HFFc6 (cell line): ENCODE data around the gene ACTN4. TPM values are rescaled to one million over a fixed set of nuclear protein-coding genes. Genes with fewer than 3 reads are reported as not detected.

Experiments
- DNase-seq: peaks from one replicate; pipeline ENCODE4 v3.0.0-alpha.2; 2018
- H3K27ac Mint-ChIP-seq: 2 replicates; pipeline ENCODE4 v1.8.0; 2020; ENCODE audit warnings: mild to moderate bottlenecking, mixed read lengths
- H3K27me3 Mint-ChIP-seq: 2 replicates; pipeline ENCODE4 v1.8.0; 2021; ENCODE audit warnings: mild to moderate bottlenecking, moderate library complexity, mixed read lengths; ENCODE audit not compliant: insufficient read depth
- H3K36me3 Mint-ChIP-seq: 2 replicates; pipeline ENCODE4 v1.8.0; 2021; ENCODE audit warnings: low read depth, mixed read lengths
- H3K4me1 Mint-ChIP-seq: 2 replicates; pipeline ENCODE4 v1.8.0; 2020; ENCODE audit warnings: low read depth, mixed read lengths
- H3K4me3 Mint-ChIP-seq: 2 replicates; pipeline ENCODE4 v1.8.0; 2020; ENCODE audit warnings: mild to moderate bottlenecking, moderate library complexity, mixed read lengths
- H3K9me3 Mint-ChIP-seq: 2 replicates; pipeline ENCODE4 v1.8.0; 2020; ENCODE audit warnings: mild to moderate bottlenecking, mixed read lengths
- total RNA-seq, 6 experiments: library from RNA; stranded (reverse); fragmentation: NEBNext Ultra II Directional; extraction: Animal tissue kit (Norgen Biotek cat#: 25700); gene quantifications; 2 replicates in 1 of 6; 3 replicates in 5 of 6; pipeline ENCODE4 v1.2.3, GENCODE V29; 2021
- TF ChIP-seq, protein P1 (sequence below): fragments of 200-600 bp; sonication (generic); IDR thresholded peaks from 2 replicates; pipeline ENCODE4 v1.5.0; 2021; ENCODE audit warnings: antibody characterized with exemption, mild to moderate bottlenecking

Gene ACTN4
- total RNA-seq, 6 experiments from 2014 or later: 972 to 1,299 (median 1,250) TPM

DNA sequence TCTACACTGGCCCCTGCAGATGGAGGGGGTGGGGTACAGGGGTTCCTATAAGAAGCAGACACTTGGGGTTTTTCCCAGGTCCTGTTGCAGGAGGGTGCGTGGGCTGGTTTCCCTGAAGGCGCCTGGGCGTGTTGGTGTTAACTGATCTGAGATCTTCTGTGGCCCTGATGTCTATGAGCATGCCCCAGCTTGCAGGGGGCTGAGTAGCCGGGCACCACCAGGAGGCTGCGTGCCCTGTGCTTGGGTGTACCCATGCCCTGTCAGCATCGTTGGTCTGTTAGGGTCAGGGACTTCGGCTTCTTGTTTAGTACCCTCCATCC is 51.5 kb downstream of the ACTN4 start:
- Mint-ChIP-seq H3K27me3 (peaks cover 36% of the 10 kb centered on the region), H3K4me3 (no peak overlapping the region), H3K4me1 (peaks cover 35% of the 10 kb centered on the region), H3K36me3 (peaks cover 58% of the 10 kb centered on the region), H3K9me3 (no peaks in the 10 kb centered on the region; the same call in 1 of the 2 replicates), H3K27ac (peak overlapping the region; percentile 67; the same call in 1 of the 2 replicates)
- TF ChIP-seq, protein P1, sequence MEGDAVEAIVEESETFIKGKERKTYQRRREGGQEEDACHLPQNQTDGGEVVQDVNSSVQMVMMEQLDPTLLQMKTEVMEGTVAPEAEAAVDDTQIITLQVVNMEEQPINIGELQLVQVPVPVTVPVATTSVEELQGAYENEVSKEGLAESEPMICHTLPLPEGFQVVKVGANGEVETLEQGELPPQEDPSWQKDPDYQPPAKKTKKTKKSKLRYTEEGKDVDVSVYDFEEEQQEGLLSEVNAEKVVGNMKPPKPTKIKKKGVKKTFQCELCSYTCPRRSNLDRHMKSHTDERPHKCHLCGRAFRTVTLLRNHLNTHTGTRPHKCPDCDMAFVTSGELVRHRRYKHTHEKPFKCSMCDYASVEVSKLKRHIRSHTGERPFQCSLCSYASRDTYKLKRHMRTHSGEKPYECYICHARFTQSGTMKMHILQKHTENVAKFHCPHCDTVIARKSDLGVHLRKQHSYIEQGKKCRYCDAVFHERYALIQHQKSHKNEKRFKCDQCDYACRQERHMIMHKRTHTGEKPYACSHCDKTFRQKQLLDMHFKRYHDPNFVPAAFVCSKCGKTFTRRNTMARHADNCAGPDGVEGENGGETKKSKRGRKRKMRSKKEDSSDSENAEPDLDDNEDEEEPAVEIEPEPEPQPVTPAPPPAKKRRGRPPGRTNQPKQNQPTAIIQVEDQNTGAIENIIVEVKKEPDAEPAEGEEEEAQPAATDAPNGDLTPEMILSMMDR: no peak
- DNase-seq: no peak

DNA sequence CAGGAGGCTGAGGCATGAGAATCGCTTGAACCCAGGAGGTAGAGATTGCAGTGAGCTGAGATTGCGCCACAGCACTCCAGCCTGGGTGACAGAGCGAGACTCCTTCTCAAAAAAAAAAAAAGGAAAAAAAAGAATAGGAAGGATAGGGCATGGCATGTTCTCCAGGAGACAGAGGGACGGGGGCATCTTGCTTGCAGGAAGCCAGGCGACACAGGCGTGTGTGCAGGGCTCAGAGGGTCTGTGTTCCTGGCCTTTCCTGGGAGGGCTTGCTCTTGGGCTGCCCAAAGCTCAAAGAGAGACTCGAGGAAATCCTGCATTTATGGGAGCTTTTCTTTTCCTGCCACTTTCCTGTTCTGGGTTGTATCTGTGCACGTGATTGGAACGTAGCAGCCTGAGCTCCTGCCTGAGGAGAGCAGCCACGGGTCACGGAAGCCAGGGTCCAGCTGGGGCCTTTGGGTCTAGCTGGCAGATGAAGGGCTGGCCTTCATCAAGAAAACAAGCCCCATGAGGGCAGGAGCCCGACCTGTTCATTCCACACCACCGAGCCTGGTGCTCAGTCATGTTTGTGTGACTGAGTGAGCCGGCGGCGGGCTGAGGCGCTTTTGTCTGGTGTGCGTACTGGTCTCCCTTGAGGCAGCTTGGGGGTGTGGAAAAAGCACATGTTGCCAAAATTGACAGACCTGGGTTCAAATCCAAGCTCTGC is 52.3 kb downstream of the ACTN4 start:
- TF ChIP-seq, protein P1: no peak
- DNase-seq: no peak
- Mint-ChIP-seq H3K27me3 (peaks cover 42% of the 10 kb centered on the region), H3K27ac (no peak overlapping the region; the same call in 1 of the 2 replicates), H3K4me1 (peaks cover 31% of the 10 kb centered on the region), H3K9me3 (no peaks in the 10 kb centered on the region; the same call in 1 of the 2 replicates), H3K4me3 (no peak overlapping the region), H3K36me3 (peaks cover 56% of the 10 kb centered on the region)

DNA sequence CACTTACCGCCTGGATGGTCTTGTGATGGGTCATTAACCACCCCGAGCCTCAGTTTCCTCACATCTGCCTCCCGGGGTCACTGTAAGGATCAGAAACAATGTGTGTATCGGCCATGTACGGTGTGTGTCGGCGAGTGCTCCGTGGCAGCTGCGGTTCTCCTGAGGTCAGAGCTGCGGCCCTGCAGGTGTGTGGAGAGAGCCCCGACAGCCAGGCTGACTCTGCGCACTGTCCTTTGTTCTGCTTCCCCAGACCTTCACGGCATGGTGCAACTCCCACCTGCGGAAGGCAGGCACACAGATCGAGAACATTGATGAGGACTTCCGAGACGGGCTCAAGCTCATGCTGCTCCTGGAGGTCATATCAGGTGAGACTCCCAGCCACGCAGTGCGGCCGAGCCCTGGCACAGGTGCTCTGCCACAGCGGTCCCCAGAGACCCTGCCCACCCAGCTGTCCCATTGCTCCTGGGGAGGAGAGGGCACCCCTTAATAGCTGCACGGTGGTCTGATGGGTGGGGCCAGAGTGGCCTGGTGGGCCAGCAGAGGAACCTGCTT is 53.0 kb downstream of the ACTN4 start:
- H3K4me1 Mint-ChIP-seq: peaks cover 25% of the 10 kb centered on the region
- no peak overlapping the region for H3K27ac Mint-ChIP-seq
- no peak for DNase-seq
- H3K9me3 Mint-ChIP-seq: no peaks in the 10 kb centered on the region; the same call in 1 of the 2 replicates
- peaks cover 50% of the 10 kb centered on the region for H3K36me3 Mint-ChIP-seq
- peaks cover 47% of the 10 kb centered on the region for H3K27me3 Mint-ChIP-seq
- TF ChIP-seq, protein P1: no peak
- no peak overlapping the region for H3K4me3 Mint-ChIP-seq

DNA sequence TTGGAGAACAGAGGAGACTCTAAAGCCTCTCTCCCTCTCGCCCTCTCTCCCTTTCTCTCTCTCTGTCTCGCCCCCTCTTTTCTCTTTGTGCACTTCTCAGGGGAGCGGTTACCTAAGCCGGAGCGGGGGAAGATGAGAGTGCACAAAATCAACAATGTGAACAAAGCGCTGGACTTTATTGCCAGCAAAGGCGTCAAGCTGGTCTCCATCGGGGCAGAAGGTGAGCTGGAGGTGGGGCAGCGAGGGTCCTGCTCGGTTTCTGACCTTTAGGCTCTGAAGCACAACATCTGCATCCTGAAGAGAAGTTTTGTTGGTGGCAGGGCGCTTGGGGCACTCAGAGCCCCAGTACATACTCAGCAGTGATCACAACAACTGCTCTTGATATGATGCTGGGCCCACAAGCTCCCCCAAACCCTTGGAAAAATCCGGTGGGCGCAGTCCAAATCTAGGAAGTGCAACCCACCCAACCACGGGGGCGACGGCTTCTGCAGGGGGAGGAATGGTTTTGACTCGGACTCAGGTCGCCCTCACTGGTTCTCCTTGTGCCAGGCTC is 53.5 kb downstream of the ACTN4 start:
- Mint-ChIP-seq H3K27me3 (peaks cover 51% of the 10 kb centered on the region), H3K27ac (peak overlapping the region; percentile 18; the same call in 1 of the 2 replicates), H3K9me3 (no peaks in the 10 kb centered on the region; the same call in 1 of the 2 replicates), H3K4me1 (peaks cover 22% of the 10 kb centered on the region), H3K4me3 (no peak overlapping the region), H3K36me3 (peaks cover 47% of the 10 kb centered on the region)
- DNase-seq: no peak
- TF ChIP-seq, protein P1: no peak

DNA sequence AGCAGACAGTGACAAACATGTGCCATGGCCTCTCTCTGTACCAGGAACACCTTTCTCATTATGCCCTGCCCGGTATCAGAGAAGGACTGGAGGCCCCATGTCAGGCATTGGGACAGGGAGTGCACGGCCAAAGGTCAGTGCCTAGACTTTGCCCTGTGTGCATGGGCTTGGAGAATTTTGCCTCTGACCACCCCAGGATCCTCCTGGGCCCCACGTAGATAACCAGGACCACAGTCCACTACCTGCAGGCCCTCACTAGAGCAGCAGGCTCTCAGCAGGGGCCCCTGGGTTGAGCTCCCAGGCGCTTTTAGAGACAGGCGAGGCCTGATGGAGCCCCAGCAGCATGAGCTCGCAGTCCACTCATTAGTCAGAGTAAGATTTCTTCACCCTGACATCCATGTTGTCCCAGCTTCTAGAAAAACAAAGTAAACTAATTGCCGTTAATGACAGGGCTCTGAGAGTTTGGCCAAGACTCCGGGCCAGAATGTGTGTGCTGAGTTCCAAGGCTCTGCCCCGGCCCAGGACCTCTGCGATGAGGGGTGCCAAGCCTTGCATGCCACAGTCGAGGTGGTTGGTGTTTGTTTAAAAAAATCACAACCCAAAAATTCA is 54.1 kb downstream of the ACTN4 start:
- H3K36me3 Mint-ChIP-seq: peaks cover 44% of the 10 kb centered on the region
- no peak for DNase-seq
- peak overlapping the region; percentile 18; the same call in 1 of the 2 replicates for H3K27ac Mint-ChIP-seq
- no peaks in the 10 kb centered on the region; the same call in 1 of the 2 replicates for H3K9me3 Mint-ChIP-seq
- H3K4me3 Mint-ChIP-seq: no peak overlapping the region
- peaks cover 19% of the 10 kb centered on the region for H3K4me1 Mint-ChIP-seq
- H3K27me3 Mint-ChIP-seq: peaks cover 50% of the 10 kb centered on the region
- TF ChIP-seq, protein P1: no peak
